Stimulated activated CD8-positive, alpha-beta memory T cell treated with anti-CD3 and anti-CD28 coated beads, Interleukin-4, amount 100 ng/mL, for 48 hours (primary cell): ENCODE measurements around the gene CTTNBP2.
"Not testable (repeated sequence)": the region's sequence is repeated elsewhere in the genome, so short reads cannot be mapped to it uniquely, and the experiment has no call there.

Experiments used
- DNase-seq: peaks from one replicate; pipeline ENCODE4 v3.0.0-alpha.2; 2020

The CTTNBP2 gene

DNA sequence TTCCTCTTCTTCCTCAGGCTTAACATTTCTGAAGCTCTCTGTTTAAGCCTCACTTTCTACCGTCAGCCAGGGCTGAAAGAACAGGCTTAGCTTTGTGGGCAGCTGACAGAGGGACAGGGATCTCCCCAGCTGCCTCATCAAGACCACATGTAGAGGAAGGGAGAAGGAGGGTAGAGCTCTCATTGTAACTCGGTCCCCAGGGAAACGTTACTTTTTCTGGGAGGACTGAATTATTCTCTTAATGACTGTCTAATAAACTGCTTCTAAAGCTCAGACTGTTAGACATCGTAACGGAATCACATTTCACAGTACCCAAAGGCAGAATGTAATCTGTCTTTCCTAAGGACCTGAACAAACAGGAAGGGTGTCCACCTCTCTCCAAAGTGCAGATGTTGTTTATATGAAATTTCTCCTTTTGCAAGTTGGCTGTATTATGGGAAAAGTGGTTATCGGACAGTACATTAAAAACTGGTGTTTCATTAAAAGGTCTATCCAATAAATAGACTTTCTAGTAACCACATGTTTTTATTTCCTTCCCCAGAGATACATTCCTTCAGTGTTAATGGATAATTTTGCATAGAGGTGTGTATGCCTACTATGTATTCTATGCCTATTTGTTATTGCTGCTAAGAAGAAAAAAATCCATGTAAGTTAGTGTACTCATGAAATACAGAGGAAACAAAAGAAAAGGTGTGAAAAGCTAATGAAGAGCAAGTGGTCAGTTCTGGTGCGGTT, 144.2 kb downstream of the CTTNBP2 start:
- DNase-seq = no peak

DNA sequence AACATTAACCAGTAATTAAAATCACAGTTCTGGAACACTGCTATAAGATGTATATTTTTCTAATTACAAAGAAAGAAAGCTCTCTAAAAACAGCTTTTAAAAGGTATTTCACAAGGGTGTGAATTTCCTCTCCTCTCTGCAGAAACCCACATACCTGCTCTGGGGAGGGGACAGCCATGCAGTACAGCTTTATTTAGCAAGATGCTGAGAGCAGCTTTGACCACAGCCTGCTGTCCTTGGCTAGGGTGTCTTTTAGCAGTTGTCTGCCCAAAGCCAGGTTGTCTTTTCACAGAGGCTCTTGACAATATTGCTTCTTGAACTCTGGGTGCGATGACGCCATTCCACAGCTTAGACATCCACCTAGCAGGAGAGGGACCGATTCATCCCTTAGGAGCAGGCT, 148.3 kb downstream of the CTTNBP2 start:
- no peak for DNase-seq

DNA sequence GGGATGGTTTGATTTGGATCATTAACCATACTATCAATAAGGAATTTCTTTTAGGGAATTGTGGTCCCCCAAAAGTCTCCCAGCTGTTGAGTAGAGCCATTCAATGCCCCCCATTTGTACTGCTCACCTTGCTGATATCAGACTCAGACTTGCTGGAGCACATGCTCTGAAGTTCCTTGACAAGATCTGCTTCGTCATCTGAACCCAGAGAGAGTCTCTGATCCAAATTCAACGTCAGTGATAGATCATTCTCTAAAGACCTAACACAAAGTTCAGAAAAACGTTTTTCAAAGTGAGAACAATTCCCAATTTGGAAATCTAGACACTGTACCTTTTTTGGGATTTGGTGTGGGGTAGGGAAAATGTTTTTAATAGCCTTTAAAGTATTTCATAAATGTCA, 153.9 kb downstream of the CTTNBP2 start:
- no peak for DNase-seq

DNA sequence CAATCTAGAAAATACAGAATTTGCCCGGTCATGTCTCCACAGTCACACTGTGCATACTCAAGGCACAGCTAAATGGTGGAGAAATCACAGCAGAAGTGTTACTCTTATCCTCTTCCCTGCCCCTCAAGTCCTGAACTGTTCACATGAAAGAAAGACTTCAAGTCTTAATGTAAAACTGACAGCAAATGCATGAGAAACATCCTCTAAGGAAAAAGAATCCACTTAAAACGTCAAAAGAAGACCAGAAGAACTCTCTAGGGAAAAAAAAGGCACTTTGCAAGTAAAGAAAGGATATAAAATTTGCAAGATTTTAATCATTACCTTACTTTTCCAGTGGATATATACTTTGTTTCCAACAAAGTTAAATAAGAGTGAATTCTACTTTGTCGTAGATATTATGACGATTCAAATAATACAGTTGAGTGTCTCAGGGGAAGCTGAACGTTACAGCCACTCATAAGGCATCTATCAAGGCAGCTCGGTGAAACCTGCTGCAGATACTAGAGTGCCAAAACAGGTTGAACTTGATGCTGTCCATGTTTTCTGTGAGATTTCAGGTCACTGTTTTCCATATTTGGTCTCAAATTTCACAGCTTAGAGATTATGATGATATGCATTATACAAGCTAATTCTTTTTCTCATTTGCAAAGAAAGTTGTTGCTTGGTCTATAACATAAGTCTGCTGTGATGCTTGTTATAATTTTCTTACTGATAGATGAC, 155.0 kb downstream of the CTTNBP2 start:
- DNase-seq = no peak

DNA sequence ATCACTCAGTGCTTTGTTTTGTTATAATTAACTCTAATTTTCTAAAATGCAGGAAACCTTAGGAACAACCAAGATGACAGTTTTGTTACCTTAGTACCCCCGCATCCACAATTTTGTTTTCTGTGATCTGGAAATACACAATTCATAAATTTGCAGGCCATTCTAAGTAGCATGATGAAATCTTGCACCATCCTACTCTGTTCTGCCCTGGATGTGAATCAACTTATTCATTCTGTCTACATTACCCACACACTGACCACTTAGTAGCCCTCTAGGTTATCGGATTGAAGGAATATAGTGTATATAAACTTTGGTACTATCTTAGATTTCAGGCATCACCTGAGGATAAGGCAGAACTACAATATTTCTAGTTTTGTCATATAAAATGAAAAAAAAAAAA, 155.9 kb downstream of the CTTNBP2 start:
- no peak for DNase-seq

DNA sequence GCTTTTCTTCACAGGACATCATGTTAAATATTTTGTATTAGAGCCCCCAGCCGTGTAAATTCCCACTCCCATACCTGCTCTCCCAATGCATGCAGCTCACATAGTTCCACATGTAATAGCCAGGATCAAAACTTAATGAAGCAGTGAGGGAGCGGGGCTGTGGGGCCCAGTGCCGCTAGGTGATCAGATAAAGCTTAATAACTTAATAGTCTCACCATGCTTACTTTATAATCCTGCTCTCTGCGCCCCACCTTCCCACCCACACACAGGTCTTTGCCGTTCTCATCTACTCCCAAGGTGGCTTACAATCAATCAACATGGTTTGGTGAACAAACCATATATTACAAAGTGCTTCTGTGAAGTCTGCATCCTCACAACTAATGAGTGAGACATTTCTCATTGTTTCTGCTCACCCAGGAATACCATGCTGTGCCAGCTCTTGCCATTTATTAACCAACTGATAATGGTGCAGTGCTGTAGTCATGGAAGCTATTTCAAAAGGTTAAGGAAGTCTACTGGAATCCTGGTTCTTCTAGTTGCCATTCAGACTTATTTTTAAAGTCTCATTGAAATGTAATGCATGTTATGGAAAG, 156.4 kb downstream of the CTTNBP2 start:
- no peak for DNase-seq

DNA sequence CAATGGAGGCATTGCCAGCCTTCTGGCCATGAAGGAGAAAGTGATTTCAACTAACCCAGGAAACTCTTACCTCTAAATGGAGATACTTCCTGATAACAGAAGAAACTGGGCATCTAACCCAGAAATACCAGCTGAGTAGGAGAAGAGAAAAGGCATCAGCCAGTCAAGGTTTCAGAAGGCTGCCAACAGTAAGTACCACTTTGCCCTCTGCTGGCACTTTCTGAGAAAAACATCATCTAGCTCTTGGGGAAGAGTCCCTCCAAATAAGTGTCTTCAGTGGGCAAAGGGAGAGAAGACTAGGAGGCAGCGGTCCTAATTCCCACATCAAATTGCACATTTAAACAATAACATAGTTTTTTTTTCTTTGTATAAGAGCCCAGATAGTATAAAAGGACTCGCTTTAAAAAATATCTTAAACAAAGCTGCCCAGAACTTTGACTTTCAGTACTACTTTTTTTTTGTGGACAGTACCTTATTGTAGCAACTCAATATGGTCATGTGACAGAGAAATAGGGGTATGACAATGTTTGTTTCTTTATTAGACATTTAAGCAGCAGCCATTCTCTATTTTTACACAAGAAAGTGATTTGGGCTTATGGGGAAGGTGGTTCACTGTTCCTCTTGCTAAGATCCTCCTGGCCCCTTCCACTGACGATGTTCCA, 157.3 kb downstream of the CTTNBP2 start:
- no peak for DNase-seq

DNA sequence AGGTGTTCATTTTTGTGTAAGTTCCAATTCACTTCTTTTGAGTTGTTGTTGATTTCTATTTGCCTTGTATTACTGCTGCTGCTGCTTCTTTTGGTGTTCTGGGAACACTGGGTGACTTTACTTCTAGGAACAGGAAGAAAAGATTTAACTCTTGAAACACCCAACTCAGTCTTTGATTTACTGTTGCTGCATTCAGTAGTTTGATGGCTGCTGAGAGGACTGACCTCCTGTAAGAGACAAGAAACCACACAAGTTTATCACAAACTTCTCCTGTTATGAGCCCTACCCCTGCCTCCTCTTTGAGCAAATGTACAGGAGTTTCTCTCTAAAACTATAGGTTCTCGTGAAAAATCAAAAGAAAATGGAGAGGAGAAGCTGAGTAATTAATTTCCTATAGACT, 161.7 kb downstream of the CTTNBP2 start:
- DNase-seq = no peak

DNA sequence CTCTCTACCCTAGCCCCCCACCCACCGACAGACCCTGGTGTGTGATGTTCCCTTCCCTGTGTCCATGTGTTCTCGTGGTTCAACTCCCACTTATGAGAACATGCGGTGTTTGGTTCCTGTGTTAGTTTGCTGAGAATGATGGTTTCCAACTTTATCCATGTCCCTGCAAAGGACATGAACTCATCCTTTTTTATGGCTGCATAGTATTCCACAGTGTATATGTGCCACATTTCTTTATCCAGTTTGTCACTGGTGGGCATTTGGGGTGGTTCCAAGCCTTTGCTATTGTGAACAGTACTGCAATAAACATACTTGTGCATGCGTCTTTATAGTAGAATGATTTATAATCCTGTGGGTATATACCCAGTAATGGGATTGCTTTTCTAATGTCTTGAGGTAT, 165.1 kb downstream of the CTTNBP2 start:
- DNase-seq = not testable (repeated sequence)

DNA sequence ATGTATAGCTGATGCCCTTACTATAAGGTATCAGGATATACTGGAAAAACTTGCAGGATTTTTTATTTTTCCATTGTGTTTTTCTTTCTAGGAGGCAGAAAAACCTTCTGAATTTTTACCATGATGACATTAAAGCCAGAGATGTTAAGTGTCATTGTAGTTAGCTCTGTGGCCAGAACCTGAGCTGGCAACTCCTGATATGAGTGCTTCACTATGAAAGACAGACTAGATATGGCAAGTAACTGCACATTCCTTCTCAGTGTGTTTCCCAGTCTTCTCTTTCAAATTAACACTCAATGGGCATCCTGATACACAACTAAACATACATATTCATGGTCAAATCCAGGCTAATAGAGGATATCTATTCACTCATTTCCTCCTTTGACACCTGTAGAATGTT, 166.2 kb downstream of the CTTNBP2 start:
- no peak for DNase-seq

DNA sequence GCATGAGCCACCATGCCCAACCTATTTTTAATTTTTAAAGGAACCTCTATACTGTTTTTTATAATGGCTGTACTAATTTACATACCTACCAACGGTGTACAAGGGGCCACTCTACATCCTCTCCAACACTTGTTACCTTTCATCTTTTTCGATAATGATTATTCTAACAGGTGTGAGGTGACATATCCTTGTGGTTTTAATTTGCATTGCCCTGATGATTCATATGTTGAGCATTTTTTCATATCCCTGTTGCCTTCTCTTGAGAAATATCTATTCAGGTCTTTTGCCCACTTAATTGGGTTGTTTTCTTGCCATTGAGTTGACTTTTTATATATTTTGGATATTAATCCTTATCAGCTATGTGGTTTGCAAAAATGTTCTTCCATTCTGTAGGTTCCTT, 167.0 kb downstream of the CTTNBP2 start:
- DNase-seq = no peak

DNA sequence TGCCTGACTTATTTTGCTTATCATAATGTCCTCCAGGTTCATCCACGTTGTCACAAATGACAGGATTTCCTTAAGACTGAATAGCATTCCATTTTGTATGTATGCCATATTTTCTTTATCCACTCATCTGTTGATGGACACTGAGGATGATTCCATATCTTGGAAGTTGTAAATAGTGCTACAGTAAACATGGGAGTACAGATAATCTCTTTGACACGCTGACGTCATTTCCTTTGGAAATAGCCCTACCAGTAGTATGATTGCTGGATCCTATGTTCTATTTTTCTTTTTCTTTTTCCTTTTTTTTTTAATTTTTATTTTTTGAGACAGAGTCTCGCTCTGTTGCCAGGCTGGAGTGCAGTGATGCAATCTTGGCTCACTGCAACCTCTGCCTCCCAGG, 167.6 kb downstream of the CTTNBP2 start:
- no peak for DNase-seq

DNA sequence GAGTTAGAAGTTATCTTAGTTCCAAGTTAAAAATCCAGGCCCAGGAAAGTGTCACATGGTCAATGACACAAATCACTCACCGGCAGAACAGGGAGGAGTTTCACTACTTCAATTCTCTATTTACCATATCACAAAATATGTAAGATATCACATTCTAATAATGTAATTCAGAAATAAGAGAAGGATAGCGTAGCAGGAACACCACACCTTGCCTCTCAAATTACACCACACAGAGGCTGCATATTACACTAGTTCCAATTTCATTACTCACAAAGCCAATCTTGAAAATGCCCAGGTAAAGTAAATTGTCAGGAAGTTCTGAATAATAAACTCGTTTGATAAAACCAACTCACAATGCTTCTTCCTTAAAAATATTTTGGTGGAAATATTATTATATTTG, 169.2 kb downstream of the CTTNBP2 start:
- no peak for DNase-seq

DNA sequence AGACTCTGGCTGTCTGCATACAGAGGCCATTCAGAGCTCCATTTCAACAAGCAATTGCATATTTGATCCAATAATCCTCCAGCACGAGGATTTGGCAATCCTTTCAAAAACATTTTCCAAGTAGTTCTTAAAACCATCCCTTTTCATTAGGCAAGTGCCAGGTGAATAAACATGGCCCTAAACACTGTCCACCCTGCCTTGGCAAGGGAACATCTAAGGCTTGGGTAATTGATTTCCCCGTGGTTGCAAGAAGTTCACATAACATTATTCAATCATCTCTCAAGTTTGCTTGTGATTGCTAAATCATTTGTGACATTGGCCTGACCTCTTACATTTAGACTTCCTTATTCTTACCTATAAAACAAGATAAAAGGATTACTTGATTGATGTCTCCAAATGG, 175.2 kb downstream of the CTTNBP2 start:
- no peak for DNase-seq

DNA sequence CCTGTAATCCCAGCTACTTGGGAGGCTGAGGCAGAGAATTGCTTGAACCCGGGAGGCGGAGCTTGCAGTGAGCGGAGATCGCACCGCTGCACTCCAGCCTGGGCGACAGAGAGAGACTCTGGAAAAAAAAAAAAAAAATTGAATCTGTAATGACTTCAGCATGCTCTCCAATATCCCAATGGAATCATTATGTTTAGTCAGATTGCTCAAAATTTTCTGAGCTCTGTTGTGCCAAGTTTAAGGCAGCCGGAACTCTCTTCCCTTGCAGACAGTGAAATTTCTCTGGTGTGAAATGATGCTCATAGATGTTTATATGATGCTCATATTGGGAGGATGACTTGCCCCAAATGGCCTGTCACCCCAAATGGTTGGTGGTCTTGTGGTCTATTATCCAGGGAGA, 180.9 kb downstream of the CTTNBP2 start:
- DNase-seq = no peak

DNA sequence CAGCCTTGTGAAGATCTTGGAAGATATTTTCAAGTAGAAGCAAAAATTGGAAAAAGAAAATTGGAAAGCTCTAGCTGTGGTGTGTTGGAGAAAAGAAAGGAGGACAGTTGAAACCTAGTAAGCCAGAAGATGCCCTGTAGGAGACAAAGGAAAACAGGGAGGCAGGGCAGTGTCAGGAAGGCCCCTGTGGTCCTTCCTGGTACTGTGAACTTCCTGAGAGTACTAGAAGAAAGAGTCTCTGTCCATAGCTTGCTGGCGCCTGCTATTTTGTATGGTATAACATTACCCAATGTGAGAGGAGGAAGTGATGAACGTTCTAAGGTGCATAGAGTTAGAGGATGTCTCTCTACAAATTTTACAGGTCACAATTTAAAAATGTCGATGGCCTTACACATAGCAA, 183.1 kb downstream of the CTTNBP2 start:
- no peak for DNase-seq

DNA sequence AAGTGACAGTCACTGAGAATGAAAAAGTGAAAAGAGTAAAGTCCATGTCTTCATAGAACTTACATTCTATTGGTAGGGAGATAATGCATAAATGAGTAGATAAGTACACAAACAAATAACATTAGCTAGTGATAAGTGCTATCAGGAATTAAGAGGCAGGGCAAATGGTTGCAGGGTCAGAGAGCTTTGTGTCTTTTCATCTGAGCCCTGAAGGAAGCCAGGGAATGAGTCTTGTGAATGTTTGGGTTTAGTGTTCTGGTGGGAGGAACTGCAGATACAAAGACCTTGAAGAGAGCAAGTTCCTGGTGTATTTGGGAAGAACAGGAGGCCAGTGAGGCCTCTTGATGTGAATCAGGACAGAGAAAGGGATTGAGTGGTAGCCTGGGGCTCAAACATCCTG, 183.8 kb downstream of the CTTNBP2 start:
- no peak for DNase-seq

DNA sequence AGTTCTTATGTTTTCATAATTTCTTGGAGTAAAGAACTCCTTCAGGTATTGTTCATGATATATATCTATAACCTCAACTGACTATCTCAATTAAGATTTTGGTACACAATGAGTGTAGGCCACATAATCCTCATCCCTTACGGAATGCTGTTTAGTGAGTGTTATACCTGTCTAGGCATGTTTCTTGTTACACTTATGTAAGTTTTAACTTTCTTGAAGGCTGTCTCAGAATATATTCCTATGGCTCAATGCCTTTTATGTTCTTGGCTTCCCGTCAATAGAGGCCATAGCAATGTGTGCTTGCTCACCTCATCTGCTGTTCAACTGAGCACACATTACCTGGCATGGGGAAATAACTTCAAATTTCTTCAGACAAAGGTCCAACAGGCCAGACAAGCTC, 185.1 kb downstream of the CTTNBP2 start:
- DNase-seq = no peak

DNA sequence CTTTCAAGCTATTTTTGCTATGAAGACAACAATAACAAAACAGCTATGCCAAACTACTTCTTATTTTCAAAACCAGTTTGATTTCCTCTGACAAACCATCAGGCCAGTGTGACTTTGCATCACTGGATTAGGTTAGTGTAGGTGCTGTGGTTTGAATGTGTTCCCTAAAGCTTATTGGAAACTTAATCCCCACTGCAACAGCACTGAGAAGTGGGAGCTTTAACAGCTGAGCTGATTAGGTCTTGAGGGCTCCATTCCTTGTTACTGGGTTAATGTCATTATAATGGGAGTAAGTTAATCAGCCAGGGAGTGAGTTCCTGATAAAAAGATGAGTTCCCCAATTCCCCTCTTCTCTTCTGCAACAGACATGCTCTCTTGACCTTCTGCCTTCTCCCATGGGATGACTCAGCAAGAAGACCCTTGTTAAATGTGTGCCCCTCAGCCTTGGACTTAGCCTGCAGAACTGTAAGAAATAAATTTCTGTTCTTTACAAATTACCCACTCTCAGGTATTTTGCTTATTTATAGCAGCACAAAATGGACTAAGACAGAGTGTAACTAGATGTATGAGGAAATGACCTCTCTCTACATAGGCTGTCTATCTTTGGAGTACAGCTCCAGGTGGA, 186.8 kb downstream of the CTTNBP2 start:
- no peak for DNase-seq

DNA sequence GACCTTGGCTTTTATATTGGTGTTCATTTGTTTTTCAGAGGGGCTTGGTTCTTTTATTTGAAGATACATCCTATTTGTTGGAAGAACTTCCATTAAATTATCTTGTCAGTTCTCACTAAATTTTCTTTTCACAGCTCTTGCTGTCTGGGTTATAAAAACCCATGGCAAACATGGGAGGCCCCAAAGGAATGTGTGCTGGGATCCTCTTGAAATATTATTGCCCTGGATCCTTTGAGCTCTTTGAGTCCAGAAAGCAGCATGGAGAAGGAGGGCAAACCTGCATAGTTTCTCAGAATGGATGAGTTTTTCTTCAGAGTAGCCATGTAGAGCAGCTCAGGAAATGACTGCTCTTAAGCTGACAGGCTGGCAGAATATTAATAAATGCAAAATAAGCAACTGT, 187.4 kb downstream of the CTTNBP2 start:
- DNase-seq = no peak

DNA sequence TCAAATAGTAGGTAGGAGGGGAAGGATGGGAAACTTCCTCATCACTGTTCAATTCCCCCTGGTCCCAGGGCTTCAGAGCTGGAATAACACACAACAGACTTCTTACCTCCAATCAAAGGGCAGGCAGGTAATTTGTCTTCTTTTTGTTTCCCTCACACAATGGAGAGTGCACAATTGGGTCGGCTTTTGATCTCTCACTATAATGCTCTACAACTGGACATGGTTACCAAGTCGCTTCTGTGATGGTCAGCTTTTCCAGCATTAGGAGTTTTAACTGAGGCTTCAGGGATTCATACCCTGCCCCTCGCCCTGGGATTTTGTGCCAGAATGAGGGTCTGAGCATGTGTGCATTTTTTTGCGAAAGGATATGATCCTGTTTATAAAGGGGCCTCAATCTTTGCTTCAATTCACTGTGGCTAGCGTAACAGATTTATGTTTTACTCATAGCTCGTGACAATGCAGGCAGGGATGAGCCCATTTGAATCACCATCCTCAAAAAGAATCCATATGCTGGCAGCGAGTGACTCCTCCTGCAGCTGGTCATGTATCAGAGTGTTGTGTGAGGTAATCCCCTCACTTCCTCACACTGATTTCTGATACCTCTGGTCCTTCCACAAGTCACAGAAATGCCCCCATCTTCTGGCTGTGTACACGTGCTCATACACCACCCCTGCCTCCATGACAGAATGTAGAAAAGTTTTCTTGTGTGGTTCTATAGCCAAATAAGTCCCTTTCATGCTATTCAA, 189.6 kb downstream of the CTTNBP2 start:
- no peak for DNase-seq

DNA sequence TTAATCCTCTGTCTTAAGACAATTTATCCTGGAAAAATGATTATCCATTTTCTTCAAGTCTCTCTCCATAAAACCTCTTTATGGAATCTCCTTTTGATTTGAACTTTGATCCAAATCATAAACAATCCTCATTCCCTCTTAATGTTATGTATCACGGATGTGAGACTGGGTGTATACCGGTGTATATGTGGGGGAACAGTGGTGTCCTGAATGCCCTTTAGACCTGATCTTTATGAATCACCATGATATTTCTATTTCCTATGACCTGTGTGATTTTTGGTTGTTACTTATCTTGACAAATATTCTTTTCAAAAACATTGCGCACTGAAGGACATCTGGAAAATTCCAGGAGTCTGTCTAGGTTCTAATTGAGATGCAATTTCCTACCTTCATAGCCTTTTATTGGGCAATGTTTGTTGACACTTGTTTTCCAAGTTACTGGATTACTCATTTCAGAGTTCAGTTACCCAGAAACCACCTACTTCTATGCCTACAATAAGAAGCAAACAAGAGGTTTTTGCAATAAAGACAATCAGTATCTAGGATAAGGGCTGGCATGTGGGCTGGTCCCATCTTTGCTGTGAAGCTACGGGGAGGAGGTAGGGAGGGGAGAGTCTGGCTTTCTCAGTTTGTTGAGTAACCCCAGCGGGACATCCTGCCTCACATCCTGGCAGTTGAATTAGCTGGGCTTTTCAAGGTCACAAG, 190.4 kb downstream of the CTTNBP2 start:
- no peak for DNase-seq
